Measurements from ENCODE around the gene RAB7A.

GRCh38 chr3:128689060-128689459, 36.9 kb upstream of the RAB7A start:
- TF ChIP-seq EZH2 (IDR thresholded peaks at IDR 0.05; ENCODE audit: borderline replicate concordance, insufficient read depth, low read length, poor library complexity, severe bottlenecking) (no peak), TAF1 (IDR thresholded peaks at IDR 0.05; ENCODE audit: low read depth) (no peak), POLR2AphosphoS5 (IDR thresholded peaks at IDR 0.05) (no peak)
- TF ChIP-seq, protein P1, sequence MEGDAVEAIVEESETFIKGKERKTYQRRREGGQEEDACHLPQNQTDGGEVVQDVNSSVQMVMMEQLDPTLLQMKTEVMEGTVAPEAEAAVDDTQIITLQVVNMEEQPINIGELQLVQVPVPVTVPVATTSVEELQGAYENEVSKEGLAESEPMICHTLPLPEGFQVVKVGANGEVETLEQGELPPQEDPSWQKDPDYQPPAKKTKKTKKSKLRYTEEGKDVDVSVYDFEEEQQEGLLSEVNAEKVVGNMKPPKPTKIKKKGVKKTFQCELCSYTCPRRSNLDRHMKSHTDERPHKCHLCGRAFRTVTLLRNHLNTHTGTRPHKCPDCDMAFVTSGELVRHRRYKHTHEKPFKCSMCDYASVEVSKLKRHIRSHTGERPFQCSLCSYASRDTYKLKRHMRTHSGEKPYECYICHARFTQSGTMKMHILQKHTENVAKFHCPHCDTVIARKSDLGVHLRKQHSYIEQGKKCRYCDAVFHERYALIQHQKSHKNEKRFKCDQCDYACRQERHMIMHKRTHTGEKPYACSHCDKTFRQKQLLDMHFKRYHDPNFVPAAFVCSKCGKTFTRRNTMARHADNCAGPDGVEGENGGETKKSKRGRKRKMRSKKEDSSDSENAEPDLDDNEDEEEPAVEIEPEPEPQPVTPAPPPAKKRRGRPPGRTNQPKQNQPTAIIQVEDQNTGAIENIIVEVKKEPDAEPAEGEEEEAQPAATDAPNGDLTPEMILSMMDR (IDR thresholded peaks at IDR 0.05; ENCODE audit: poor library complexity, severe bottlenecking), result no peak
- TF ChIP-seq, protein P2, sequence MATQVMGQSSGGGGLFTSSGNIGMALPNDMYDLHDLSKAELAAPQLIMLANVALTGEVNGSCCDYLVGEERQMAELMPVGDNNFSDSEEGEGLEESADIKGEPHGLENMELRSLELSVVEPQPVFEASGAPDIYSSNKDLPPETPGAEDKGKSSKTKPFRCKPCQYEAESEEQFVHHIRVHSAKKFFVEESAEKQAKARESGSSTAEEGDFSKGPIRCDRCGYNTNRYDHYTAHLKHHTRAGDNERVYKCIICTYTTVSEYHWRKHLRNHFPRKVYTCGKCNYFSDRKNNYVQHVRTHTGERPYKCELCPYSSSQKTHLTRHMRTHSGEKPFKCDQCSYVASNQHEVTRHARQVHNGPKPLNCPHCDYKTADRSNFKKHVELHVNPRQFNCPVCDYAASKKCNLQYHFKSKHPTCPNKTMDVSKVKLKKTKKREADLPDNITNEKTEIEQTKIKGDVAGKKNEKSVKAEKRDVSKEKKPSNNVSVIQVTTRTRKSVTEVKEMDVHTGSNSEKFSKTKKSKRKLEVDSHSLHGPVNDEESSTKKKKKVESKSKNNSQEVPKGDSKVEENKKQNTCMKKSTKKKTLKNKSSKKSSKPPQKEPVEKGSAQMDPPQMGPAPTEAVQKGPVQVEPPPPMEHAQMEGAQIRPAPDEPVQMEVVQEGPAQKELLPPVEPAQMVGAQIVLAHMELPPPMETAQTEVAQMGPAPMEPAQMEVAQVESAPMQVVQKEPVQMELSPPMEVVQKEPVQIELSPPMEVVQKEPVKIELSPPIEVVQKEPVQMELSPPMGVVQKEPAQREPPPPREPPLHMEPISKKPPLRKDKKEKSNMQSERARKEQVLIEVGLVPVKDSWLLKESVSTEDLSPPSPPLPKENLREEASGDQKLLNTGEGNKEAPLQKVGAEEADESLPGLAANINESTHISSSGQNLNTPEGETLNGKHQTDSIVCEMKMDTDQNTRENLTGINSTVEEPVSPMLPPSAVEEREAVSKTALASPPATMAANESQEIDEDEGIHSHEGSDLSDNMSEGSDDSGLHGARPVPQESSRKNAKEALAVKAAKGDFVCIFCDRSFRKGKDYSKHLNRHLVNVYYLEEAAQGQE (IDR thresholded peaks at IDR 0.05; ENCODE audit: borderline replicate concordance), result no peak

Measured in neural cell (in vitro differentiated cells).